NCI-H2196 (cell line): Measurements from ENCODE around the gene HOMER3.

Experiments
- DNase-seq: peaks from one replicate; lab custom pipeline; 2025; ENCODE audit not compliant: unreplicated experiment; lab: John Stamatoyannopoulos, UW

HOMER3 gene

GRCh38 chr19:18940769-18941627 is at the start of gene HOMER3:
HOMER3 (minus strand) TSS chr19:18941217; CDS start chr19:18938982, 2,235 bp downstream.
- peak; percentile 86 for DNase-seq

DNA sequence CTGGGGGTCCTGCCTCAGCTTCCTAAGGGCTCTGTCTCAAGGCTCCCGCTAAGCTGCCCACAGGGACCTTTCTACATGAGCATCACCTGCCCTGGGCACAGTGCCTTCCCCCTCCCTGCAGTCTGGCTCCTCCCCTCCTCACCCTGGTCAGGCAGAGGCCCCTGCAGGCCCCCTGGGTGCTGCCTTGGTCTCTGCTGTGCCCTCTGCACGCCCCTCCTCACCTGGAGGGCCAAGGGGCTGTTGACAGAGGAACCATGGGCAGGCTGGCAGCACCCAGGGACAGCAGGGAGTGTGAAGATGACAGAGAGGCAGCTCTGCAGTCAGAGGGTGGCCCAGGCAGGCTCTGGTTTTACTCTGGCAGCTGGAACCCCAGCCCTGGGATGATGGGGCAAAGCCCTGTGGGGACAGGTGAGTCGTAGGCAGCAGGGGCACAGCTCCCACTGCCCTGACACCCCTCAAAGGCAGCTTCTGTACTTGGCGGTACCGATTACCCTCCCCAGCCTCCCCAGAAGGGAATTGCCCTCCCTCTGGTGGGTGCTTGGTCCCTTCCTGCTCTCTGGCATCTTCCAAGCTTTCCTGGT is 49.2 kb upstream of the HOMER3 start:
- no peak for DNase-seq

- DNase-seq = no peak
Measured at GRCh38 chr19:18989316-18989715, 48.3 kb upstream of the HOMER3 start.

DNA sequence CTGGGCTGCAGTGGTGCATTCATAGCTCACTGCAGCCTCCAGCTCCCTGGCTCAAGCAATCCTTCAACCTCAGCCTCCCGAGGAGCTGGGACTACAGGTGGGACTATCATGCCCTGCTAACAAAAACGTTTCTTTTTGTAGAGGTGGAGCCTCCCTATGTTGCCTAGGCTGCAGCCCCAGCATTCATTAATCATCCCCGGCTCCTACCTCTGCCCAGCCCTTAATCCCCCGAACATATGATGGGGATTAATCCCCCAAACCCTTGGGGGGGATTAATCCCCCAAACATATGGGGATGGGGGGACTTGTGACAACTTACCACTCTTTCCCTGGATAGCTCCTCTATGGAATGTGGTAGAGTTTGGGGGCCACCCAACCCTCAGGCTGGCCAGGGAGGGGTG is 46.4 kb upstream of the HOMER3 start:
- no peak for DNase-seq

DNA sequence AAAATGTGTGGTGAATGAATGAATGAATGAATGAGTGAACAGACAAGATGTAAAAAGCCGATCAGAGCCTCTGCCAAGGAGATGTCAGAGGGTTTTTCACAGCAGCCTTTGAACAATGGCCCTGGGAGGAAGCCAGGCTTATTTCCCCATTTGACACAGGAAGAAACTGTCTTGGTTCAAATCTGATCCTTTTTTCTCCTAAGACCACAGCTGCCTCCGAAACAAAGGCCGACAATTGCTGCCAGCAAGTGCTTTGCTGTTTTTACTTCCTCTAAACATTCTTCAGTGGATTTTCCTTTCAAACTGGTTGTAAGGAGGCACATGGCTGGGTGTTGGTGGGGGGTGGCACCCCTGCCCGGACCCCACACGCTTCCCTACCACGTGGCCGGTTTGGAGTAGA is 44.2 kb upstream of the HOMER3 start:
- no peak for DNase-seq

DNA sequence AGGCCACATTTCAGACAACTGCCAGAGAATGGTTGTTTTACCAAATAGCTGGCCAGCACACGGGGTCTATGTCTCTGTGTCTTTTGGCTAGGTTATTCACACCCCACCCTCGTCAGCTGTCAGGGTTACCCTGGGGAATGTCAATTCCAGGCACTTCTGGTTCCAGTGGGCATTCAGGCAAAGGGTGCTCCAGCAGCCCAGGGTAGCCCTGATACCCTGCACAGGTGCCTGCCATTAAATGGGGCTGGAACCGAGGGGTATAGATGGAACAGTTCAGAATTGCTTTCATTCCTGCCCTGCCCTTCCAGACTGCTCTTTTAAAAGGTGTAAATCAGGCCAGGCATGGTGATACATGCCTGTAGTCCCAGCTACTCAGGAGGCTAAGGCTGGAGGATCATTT is 43.2 kb upstream of the HOMER3 start:
- no peak for DNase-seq

GRCh38 chr19:18982669-18983068 is 41.7 kb upstream of the HOMER3 start:
- no peak for DNase-seq

DNA sequence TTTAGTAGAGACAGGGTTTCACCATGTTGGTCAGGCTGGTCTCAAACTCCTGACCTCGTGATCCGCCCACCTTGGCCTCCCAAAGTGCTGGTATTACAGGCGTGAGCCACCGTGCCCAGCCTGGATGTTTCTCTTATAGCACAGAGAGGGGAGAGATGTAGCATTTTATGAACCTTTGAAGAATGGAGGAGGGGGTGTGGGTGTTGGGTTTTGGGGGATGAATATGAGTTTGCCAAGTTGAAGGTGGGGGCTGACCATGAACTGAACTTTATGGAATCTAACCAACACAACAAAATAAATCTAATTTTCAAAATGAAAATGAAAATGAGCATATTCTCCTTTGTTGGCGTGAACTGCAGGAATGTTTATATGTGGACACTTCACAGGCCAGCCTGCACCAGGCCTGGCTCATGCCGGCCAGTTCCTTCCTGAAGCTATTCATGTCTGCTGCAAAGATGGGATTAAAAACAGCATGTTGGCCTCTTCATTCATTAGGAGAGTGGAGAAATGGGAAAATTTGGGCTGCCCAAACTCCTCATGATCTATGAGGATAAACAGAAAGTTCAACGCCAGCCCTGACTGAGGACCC is 39.5 kb upstream of the HOMER3 start:
- DNase-seq = no peak

GRCh38 chr19:18978616-18979015 is 37.6 kb upstream of the HOMER3 start:
- no peak for DNase-seq

DNA sequence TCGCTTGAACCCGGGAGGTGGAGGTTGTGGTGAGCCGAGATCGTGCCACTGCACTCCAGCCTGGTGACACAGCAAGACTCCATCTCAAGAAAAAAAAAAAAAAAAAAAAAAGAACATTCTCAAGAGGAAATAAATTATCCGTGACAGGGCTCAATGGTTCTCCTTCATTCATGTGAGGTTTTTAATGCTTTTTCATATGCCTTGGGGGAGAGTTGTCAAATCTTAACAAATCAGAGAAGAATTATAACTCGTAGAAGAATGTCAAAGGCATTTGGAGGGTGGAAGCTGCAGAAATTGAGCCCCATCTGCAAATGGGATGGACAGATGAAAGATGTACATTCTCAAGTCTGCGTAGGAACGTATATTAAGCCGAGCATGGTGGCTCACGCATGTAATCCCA is 34.9 kb upstream of the HOMER3 start:
- DNase-seq = no peak

DNA sequence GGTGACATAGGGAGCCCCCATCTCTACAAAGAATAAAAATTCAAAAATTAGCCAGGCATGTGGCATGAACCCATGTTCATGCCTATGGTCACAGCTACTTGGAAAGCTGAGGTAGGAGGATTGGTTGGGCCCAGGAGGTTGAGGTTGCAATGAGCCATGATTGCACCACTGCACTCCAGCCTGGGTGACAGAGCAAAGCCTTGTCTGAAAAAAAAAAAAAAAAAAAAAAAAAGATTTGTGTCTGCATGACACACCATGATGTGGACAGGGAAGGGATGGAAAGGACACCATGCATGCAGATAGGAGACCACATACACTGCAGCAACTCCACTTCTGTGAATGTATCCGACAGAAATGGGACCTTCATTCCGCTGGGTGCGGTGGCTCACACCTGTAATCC is 34.0 kb upstream of the HOMER3 start:
- DNase-seq = no peak

GRCh38 chr19:18972851-18973250 is 31.8 kb upstream of the HOMER3 start:
- DNase-seq = no peak

- no peak for DNase-seq
Measured at GRCh38 chr19:18972301-18972811, 31.3 kb upstream of the HOMER3 start.

DNA sequence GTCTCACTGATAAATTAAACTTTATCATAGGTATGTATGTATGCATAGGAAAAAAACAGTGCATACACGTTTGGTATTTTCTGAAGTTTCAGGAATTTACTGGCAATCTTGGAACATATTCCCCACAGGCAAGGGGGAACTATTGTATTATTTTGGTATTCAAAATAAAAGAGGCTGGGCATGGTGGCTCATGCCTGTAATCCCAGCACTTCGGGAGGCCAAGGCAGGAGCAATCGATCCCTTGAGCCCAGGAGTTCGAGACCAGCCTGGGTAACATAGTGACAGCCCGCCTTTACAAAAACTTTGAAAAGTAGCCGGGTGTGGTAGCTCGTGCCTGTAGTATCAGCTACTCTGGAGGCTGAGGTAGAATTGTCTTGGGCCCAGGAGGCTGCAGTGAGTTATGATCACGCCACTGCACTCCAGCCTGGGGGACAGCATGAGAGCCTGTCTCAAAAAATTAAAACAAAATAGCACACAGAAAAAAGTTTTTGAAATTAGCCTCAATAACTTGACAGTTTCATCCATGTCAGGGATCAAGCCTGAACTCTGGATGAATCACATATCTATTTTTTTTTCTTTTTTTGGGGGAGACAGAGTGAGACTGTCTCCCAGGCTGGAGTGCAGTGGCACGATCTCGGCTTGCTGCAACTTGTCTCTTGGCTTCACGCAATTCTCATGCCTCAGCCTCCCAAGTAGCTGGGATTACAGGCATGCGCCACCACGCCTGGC is 29.1 kb upstream of the HOMER3 start:
- no peak for DNase-seq

GRCh38 chr19:18967358-18968146 is 26.5 kb upstream of the HOMER3 start:
- no peak for DNase-seq

DNA sequence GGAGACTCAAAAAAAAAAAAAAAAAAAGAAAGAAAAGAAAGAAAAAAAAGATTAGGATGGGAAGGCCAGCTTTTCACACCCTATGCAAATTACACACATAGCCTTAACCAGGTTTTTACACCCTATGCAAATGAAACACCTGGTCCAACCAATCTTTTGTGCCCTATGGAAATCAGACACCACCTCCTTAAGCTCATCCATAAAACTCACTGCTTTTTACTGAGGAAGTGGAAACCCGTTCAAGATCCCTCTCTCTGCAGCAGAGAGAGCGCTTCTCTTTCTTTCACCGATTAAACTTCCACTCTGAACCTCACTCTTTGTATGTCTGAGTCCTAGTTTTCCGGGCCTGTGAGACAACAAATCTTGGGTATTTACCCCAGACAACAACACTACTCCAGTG is 25.3 kb upstream of the HOMER3 start:
- peak; percentile 15 for DNase-seq

DNA sequence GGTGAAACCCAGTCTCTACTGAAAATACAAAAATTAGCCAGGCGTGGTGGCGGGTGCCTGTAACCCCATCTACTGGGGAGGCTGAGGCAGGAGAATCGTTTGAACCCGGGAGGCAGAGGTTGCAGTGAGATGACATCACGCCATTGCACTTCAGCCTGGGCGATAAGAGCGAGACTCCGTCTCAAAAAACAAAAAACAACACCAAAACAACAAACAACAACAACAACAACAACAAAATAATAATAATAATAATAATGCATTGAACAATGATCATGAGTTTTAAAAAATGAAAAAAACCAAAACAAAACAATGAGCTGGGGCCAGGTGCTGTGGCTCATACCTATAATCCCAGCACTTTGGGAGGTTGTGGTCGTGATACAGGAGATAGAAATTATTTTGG is 23.1 kb upstream of the HOMER3 start:
- no peak for DNase-seq

- DNase-seq = no peak
Measured at GRCh38 chr19:18961767-18962620, 21.0 kb upstream of the HOMER3 start.

- no peak for DNase-seq
Measured at GRCh38 chr19:18960370-18960769, 19.4 kb upstream of the HOMER3 start.

- no peak for DNase-seq
Measured at GRCh38 chr19:18955042-18955441, 14.0 kb upstream of the HOMER3 start.
